IgD-negative memory B cell (primary cell): ENCODE data around the gene LDLRAD4. TPM values are rescaled to one million over a fixed set of nuclear protein-coding genes. Genes with fewer than 3 reads are reported as not detected.

Experiments used
- H3K27ac Mint-ChIP-seq, 3 donors: one replicate each; pipeline ENCODE4 v1.8.0; 2020 to 2022; ENCODE audit warnings: mild to moderate bottlenecking in 3 of 3, mixed read lengths in 3 of 3, moderate library complexity in 1 of 3
- H3K27me3 Mint-ChIP-seq: one replicate; pipeline ENCODE4 v1.8.0; 2021; ENCODE audit warnings: mixed read lengths
- H3K36me3 Mint-ChIP-seq: one replicate; pipeline ENCODE4 v1.8.0; 2020; ENCODE audit warnings: mild to moderate bottlenecking, mixed read lengths
- H3K4me1 Mint-ChIP-seq, 3 donors: one replicate each; pipeline ENCODE4 v1.8.0; 2020 to 2022; ENCODE audit warnings: mixed read lengths in 3 of 3, mild to moderate bottlenecking in 1 of 3
- H3K4me3 Mint-ChIP-seq, 4 donors: one replicate each; pipeline ENCODE4 v1.8.0; 2020 to 2022; ENCODE audit warnings: mild to moderate bottlenecking in 4 of 4, mixed read lengths in 4 of 4, moderate library complexity in 3 of 4
- H3K9me3 Mint-ChIP-seq, 3 donors: one replicate each; pipeline ENCODE4 v1.8.0; 2020 to 2021; ENCODE audit warnings: mixed read lengths in 3 of 3, mild to moderate bottlenecking in 1 of 3
- polyA plus RNA-seq: library from polyadenylated mRNA; unstranded; fragments of 300-500 nt; fragmentation: Illumina TruSeq; gene quantifications from one replicate; pipeline ENCODE4 v1.2.3, GENCODE V29; 2021

Gene LDLRAD4
- polyA plus RNA-seq, 1 donor from 2014 or later: 5.1 TPM

DNA sequence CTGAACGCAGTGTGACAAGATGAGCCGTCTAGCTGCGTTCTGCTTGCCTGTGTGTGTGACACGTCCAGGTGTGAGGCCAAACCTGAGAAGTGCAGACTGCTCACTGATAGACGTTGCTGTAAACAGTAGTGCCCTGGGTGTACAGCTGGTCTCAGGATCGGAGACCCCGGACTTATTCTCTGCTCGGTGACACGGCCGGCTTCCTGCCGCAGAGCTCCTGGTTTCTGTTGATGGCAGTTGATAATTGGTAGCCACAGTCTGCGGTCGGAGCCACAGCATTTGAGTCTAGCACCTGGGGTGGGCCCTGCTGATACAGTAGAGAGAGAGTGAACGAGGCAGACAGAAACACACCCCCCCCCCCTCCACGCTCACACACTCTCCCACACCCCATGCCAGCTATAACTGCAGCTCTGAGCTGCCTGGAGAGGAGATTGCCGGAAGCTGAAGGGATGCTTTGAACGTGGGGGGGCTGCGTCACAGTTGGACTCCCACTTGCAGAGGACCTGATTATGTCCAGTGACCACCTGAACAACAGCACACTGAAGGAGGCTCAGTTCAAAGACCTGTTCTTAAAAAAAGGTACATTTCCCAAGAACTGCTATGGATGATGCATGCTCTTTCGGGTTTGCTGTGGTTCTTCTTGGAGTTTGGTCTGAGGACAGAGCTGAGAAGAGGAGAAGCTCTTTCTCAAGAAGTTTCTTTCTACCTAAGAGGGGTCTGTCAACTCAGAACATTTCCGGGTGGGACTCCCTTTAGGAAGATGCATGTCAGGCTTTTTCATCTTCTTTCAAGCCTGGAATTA, 393.8 kb downstream of the LDLRAD4 start:
- Mint-ChIP-seq H3K36me3 (no peaks in the 10 kb centered on the region), H3K27ac (peak overlapping the region; percentile 95 to 99 (median 96)), H3K4me1 (peaks cover 56 to 73% (median 63%) of the 10 kb centered on the region in 3 donors), H3K9me3 (no peaks in the 10 kb centered on the region), H3K27me3 (peaks cover 8% of the 10 kb centered on the region), H3K4me3 (peak overlapping the region; percentile 81 to 93 (median 89))

DNA sequence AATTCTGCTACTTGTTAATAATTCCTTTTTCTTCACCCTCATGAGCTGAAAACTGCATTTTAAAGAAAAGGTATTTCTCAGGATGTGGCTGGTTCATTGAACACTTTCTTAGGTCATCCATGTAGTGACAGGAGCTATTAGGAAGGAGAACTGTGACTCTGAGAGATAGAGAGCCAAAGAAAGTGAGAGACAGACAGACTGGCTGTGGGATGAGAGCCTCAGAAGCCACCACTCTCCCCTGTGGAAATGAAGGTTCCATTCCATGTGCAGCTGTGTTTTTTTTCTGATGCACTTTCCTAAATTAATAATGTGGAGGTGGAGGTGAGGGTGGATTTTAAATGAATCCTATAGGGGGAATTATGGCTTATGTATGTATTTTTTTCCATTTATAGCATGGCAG, 394.5 kb downstream of the LDLRAD4 start:
- Mint-ChIP-seq H3K4me3 (peak overlapping the region; percentile 81 to 93 (median 89)), H3K27ac (peak overlapping the region; percentile 95 to 99 (median 96)), H3K36me3 (no peaks in the 10 kb centered on the region), H3K27me3 (peaks cover 8% of the 10 kb centered on the region), H3K4me1 (peaks cover 51 to 74% (median 64%) of the 10 kb centered on the region in 3 donors), H3K9me3 (no peaks in the 10 kb centered on the region)

DNA sequence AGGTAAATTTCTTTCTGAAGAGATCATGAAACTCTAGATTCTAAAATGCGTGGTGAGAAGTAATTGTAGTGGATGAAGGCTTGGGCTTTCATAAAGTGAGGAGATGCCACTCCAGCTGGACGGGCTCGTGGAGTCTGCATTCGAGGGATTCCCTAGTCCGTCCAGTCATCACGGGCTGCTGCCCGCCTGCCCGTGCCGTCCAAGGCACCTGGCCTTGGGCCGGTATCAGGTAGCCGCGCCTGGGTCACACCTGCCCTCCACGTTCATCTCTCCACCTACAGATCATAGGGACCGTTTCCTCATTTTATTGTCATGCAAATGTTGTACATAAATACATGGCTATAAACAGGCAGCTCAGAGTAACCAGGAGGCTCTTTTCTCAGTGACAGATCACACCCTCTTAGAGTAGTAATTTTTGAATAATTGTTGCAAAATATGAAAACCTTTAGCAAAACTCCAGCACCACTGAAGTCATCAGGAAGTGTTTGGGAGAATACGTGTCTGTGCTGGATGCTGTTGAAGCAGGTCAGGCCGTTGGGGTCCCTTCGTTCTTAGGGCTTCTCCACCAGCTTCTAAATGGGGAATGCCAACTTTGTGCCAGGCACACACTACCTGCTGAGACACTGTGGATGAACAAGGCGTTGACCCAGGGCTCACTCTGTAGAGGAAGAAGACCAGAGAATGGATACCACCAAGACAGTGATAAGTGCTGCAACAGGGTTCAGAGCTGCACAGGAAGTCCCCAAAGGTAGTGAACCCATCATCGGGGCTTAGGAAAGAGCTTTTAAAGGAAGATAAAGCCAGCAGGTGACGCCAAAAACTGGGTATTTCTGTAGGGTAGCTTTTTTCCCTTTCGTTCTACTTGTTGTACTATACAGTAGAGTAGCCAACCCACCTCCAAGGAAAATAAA, 395.3 kb downstream of the LDLRAD4 start:
- peak overlapping the region; percentile 95 to 99 (median 96) for H3K27ac Mint-ChIP-seq
- H3K4me1 Mint-ChIP-seq: peaks cover 49 to 73% (median 63%) of the 10 kb centered on the region in 3 donors
- peaks cover 8% of the 10 kb centered on the region for H3K27me3 Mint-ChIP-seq
- H3K4me3 Mint-ChIP-seq: peak overlapping the region; percentile 65 to 93 (median 89)
- H3K9me3 Mint-ChIP-seq: no peaks in the 10 kb centered on the region
- H3K36me3 Mint-ChIP-seq: no peaks in the 10 kb centered on the region

DNA sequence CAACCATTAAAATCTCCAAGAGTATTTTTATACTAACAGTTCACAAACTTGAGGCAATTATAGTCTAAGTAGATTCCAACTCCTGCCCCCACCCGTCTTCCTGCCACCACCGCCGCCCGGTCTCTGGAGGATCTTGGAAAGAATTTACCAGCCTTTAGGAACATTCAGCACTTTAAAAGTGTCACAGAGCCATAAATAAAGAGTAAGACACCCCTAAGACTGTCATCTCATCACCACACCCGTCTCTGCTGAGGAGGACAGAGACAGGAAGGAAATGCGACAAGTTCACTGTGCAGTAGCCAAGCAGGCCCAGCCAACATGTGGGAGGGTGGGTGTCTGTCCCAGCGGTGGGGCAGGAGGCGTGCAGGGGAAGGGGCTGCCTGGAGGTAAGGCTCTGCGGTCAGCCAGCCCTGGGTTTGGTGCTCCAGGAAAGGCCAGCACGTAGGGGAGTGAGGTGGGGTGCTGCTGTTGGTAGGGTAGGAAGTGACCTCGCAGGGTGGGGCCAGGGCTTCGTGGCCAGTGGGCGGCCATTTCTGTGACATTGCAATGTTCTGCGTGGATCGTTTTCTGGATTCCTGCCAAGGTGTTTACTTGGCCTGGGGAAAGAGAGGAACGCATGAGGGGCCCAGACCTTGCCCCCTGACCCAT, 396.2 kb downstream of the LDLRAD4 start:
- peaks cover 49 to 69% (median 58%) of the 10 kb centered on the region in 3 donors for H3K4me1 Mint-ChIP-seq
- peaks cover 8% of the 10 kb centered on the region for H3K27me3 Mint-ChIP-seq
- no peaks in the 10 kb centered on the region for H3K36me3 Mint-ChIP-seq
- H3K27ac Mint-ChIP-seq: peak overlapping the region; percentile 95 to 99 (median 96)
- no peaks in the 10 kb centered on the region for H3K9me3 Mint-ChIP-seq
- H3K4me3 Mint-ChIP-seq: peak overlapping the region; percentile 65 to 93 (median 89)

GRCh38 chr18:13615432-13615861, 396.9 kb downstream of the LDLRAD4 start:
- peaks cover 8% of the 10 kb centered on the region for H3K27me3 Mint-ChIP-seq
- peak overlapping the region; percentile 36 to 93 (median 89) for H3K4me3 Mint-ChIP-seq
- no peaks in the 10 kb centered on the region for H3K9me3 Mint-ChIP-seq
- peaks cover 53 to 73% (median 59%) of the 10 kb centered on the region in 3 donors for H3K4me1 Mint-ChIP-seq
- H3K27ac Mint-ChIP-seq: peak overlapping the region; percentile 95 to 99 (median 96)
- no peaks in the 10 kb centered on the region for H3K36me3 Mint-ChIP-seq

GRCh38 chr18:13616041-13616440, 397.5 kb downstream of the LDLRAD4 start:
- H3K9me3 Mint-ChIP-seq: no peaks in the 10 kb centered on the region
- peaks cover 52 to 70% (median 57%) of the 10 kb centered on the region in 3 donors for H3K4me1 Mint-ChIP-seq
- H3K4me3 Mint-ChIP-seq: peak overlapping the region; percentile 14 to 93 (median 62)
- no peaks in the 10 kb centered on the region for H3K36me3 Mint-ChIP-seq
- peaks cover 8% of the 10 kb centered on the region for H3K27me3 Mint-ChIP-seq
- peak overlapping the region; percentile 95 to 99 (median 96) for H3K27ac Mint-ChIP-seq

DNA sequence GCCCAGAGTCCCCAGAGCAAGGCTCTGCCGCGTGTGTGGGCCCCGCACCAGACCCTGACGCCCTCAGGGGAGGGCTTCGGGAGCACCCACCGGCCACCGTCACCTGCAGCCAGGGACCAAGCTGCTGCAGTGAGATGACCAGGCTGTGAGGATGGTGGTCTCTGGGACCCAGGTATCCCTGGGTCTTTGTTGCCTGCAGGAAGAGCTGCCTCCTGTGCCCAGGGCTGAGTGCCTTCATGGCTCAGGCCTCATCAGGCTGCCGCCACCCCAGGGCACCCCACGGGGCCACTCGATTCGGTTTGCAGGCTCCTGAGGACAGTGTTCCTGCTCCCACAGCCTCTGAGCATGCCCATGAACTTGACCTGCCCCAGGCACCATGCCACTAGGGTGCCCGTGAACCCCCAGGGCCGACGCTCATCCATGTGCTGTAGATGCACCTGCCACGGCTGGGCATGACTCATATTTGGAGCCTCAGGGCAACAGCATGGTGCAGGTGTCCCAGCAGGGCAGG, 398.0 kb downstream of the LDLRAD4 start:
- H3K9me3 Mint-ChIP-seq: no peaks in the 10 kb centered on the region
- peaks cover 46 to 65% (median 52%) of the 10 kb centered on the region in 3 donors for H3K4me1 Mint-ChIP-seq
- peak overlapping the region in 2 of 4 donors; percentile 87 to 93 for H3K4me3 Mint-ChIP-seq
- H3K27me3 Mint-ChIP-seq: peaks cover 7% of the 10 kb centered on the region
- peak overlapping the region; percentile 95 to 99 (median 96) for H3K27ac Mint-ChIP-seq
- no peaks in the 10 kb centered on the region for H3K36me3 Mint-ChIP-seq

DNA sequence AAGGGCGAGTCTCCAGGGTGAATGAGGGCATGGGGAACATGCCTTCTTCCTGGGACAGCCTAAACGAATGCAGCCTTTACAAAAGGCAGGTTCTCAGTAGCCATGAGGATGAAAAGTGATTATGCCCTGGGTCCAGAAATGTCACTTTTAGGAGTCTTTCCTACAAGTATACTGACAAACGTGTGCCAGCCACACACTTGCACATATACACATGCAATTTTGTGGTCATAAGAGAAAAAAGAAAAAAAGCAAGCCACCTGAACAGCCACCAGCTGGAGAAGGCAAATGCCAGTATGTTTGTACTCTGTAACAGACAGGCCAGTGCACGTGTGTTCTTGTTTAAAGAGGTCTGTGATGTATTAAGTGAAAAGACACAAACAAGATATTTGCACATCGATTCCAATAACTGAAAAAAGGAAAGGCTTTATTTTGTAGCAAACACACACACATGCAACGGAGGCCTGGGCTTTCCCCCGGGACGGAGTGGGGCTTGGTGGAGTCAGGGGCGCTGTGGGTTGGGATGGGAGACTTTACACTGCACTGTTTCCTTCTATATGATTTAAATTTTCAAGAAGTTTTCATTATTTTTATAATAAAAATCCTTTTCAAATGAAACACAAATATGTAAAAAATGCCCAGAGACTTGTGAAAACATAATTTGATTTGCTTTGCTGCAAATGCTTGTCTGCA, 399.4 kb downstream of the LDLRAD4 start:
- Mint-ChIP-seq H3K9me3 (no peaks in the 10 kb centered on the region), H3K27me3 (peaks cover 3% of the 10 kb centered on the region), H3K27ac (peak overlapping the region in 2 of 3 donors; percentile 31 to 67), H3K4me1 (peaks cover 33 to 52% (median 43%) of the 10 kb centered on the region in 3 donors), H3K36me3 (peaks cover 2% of the 10 kb centered on the region), H3K4me3 (no peak overlapping the region)

DNA sequence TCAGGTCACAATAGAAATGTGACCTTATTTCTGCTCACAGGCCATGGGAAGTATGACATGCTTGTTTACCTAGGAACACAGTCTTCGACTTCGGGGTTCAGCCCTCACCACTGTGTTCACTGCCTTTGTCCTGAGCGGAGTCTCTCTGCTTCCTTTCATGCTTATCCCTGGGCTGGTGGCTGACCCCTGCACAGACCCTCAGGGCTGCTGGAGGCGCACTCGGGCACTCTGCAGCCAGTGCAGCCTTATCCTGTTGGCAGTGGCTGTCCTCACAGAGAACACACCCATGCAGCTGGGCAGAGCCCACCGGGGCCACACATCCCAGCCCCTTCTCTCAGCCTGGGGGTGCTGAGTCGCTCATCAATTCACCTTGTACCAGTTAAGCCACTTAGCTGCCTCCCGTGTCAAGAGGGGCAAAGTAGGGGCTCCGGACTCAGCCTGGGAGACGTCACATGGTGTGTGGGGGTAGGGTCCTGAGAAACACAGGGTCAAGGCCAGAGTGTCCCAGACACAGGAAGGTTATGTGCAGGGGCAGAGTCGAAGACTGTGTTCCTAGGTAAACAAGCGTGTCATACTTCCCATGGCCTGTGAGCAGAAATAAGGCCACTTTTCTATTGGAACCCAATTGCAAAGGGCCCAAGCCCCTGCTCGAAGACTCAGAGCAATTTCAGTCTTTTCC, 400.3 kb downstream of the LDLRAD4 start:
- Mint-ChIP-seq H3K36me3 (peaks cover 3% of the 10 kb centered on the region), H3K4me3 (no peak overlapping the region), H3K9me3 (no peaks in the 10 kb centered on the region), H3K27ac (peak overlapping the region in 1 of 3 donors; percentile 31), H3K27me3 (peaks cover 3% of the 10 kb centered on the region), H3K4me1 (peaks cover 25 to 43% (median 34%) of the 10 kb centered on the region in 3 donors)

- Mint-ChIP-seq H3K27ac (peak overlapping the region in 1 of 3 donors; percentile 59), H3K27me3 (peaks cover 1% of the 10 kb centered on the region), H3K4me1 (peaks cover 19 to 37% (median 26%) of the 10 kb centered on the region in 3 donors), H3K9me3 (no peaks in the 10 kb centered on the region), H3K36me3 (peaks cover 3% of the 10 kb centered on the region), H3K4me3 (no peak overlapping the region)
Observed at GRCh38 chr18:13619505-13620205, 401.1 kb downstream of the LDLRAD4 start.

DNA sequence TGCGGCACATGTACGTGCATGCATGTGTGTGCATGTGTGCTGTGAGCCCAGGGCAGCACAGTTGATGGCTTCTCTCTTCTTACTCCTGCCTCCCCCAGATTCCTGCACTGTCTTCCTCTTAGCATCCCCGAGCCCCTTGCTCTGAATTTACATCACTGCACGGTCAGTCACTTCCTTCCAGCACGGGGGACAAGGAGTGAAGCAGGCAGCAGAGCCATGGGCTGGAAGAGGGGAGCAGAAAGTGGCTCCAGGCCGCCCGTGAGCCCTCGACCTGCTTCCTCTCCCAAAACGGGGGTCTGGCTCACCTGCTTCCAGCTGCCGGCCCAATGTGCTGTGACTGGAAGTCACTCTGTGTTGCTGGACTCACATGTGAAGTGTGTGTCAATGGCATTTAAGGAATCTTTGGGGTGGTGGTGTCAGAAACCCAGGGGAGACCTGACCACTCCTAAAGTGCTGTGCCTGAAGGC, 401.7 kb downstream of the LDLRAD4 start:
- peak overlapping the region in 2 of 3 donors; percentile 58 to 80 for H3K27ac Mint-ChIP-seq
- H3K9me3 Mint-ChIP-seq: no peaks in the 10 kb centered on the region
- H3K4me1 Mint-ChIP-seq: peaks cover 13 to 31% (median 22%) of the 10 kb centered on the region in 3 donors
- no peak overlapping the region for H3K4me3 Mint-ChIP-seq
- peaks cover 3% of the 10 kb centered on the region for H3K36me3 Mint-ChIP-seq
- no peaks in the 10 kb centered on the region for H3K27me3 Mint-ChIP-seq

- Mint-ChIP-seq H3K27me3 (no peaks in the 10 kb centered on the region), H3K4me1 (peaks cover 7 to 24% (median 15%) of the 10 kb centered on the region in 3 donors), H3K9me3 (no peaks in the 10 kb centered on the region), H3K27ac (peak overlapping the region in 2 of 3 donors; percentile 58 to 80), H3K36me3 (peaks cover 3% of the 10 kb centered on the region), H3K4me3 (no peak overlapping the region)
Observed at GRCh38 chr18:13620818-13621445, 402.4 kb downstream of the LDLRAD4 start.
